HFFc6 (cell line): Measurements from ENCODE around the gene CFAP97D2. TPM values are rescaled to one million over a fixed set of nuclear protein-coding genes. Genes with fewer than 3 reads are reported as not detected.
"Not testable (repeated sequence)": the region's sequence is repeated elsewhere in the genome, so short reads cannot be mapped to it uniquely, and the experiment has no call there.

Experiments
- DNase-seq: peaks from one replicate; pipeline ENCODE4 v3.0.0-alpha.2; 2018
- H3K27ac Mint-ChIP-seq: 2 replicates; pipeline ENCODE4 v1.8.0; 2020; ENCODE audit warnings: mild to moderate bottlenecking, mixed read lengths
- H3K27me3 Mint-ChIP-seq: 2 replicates; pipeline ENCODE4 v1.8.0; 2021; ENCODE audit warnings: mild to moderate bottlenecking, moderate library complexity, mixed read lengths; ENCODE audit not compliant: insufficient read depth
- H3K36me3 Mint-ChIP-seq: 2 replicates; pipeline ENCODE4 v1.8.0; 2021; ENCODE audit warnings: low read depth, mixed read lengths
- H3K4me1 Mint-ChIP-seq: 2 replicates; pipeline ENCODE4 v1.8.0; 2020; ENCODE audit warnings: low read depth, mixed read lengths
- H3K4me3 Mint-ChIP-seq: 2 replicates; pipeline ENCODE4 v1.8.0; 2020; ENCODE audit warnings: mild to moderate bottlenecking, moderate library complexity, mixed read lengths
- H3K9me3 Mint-ChIP-seq: 2 replicates; pipeline ENCODE4 v1.8.0; 2020; ENCODE audit warnings: mild to moderate bottlenecking, mixed read lengths
- CTCF ChIP-seq: fragments of 200-600 bp; sonication (generic); IDR thresholded peaks from 2 replicates; pipeline ENCODE4 v1.5.0; 2021; ENCODE audit warnings: antibody characterized with exemption, mild to moderate bottlenecking
- total RNA-seq, 6 experiments: library from RNA; stranded (reverse); fragmentation: NEBNext Ultra II Directional; extraction: Animal tissue kit (Norgen Biotek cat#: 25700); gene quantifications; 2 replicates in 1 of 6; 3 replicates in 5 of 6; pipeline ENCODE4 v1.2.3, GENCODE V29; 2021

Gene CFAP97D2
- total RNA-seq, 6 experiments from 2014 or later: not detected

DNA sequence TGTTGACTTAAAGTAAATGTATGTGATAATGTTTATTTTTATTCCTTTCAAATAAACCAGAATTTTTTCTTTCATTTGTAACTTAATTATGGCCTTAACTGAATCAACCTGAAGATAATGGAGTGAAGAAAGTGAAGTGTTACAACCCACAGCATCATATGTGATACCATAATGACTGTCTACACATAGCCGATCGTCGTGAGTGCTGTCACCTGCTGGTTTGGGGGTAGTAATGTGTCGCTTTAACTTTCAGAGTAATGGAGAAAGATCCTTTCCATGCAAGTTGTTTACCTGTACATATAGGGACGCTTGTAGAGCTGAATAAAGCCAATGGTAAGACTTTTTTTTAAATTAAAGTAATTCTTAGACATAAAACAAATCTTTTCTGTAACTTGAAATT is 65.6 kb downstream of the CFAP97D2 start:
- H3K36me3 Mint-ChIP-seq: peaks cover 69% of the 10 kb centered on the region
- H3K4me3 Mint-ChIP-seq: no peak overlapping the region
- no peaks in the 10 kb centered on the region; the same call in 1 of the 2 replicates for H3K27me3 Mint-ChIP-seq
- no peaks in the 10 kb centered on the region for H3K9me3 Mint-ChIP-seq
- no peak for TF ChIP-seq CTCF
- peaks cover 35% of the 10 kb centered on the region for H3K4me1 Mint-ChIP-seq
- no peak for DNase-seq
- H3K27ac Mint-ChIP-seq: no peak overlapping the region

- H3K4me1 Mint-ChIP-seq: peaks cover 41% of the 10 kb centered on the region
These were observed 69.0 kb downstream of the CFAP97D2 start for GRCh38 chr13:114248011-114248410.

DNA sequence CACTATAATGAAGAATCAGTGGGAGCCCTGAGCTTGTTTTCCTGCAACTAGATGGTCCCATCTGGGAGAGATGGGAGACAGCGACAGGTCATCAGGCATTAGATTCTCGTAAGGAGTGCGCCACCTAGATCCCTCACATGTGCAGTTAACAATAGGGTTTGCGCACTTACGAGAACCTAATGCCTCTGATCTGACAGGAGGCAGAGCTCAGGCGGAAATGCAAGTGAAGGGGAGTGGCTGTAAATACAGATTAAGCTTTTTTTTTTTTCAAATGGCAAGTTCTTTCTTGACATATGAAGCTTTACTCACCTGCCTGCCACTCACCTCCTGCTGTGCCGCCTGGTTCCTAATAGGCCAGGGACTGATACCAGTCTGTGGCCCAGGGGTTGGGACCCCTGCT is 70.0 kb downstream of the CFAP97D2 start:
- peaks cover 41% of the 10 kb centered on the region for H3K4me1 Mint-ChIP-seq
- H3K27me3 Mint-ChIP-seq: no peaks in the 10 kb centered on the region; the same call in 1 of the 2 replicates
- TF ChIP-seq CTCF: no peak
- DNase-seq: no peak
- peaks cover 63% of the 10 kb centered on the region for H3K36me3 Mint-ChIP-seq
- H3K9me3 Mint-ChIP-seq: no peaks in the 10 kb centered on the region
- no peak overlapping the region for H3K27ac Mint-ChIP-seq
- no peak overlapping the region for H3K4me3 Mint-ChIP-seq

More at GRCh38 chr13:114248011-114248410, 69.0 kb downstream of the CFAP97D2 start:
- H3K9me3 Mint-ChIP-seq: no peaks in the 10 kb centered on the region
- TF ChIP-seq CTCF: no peak
- peak overlapping the region; percentile 71 for H3K4me3 Mint-ChIP-seq
- no peaks in the 10 kb centered on the region; the same call in 1 of the 2 replicates for H3K27me3 Mint-ChIP-seq
- DNase-seq: peak; percentile 61
- H3K36me3 Mint-ChIP-seq: peaks cover 64% of the 10 kb centered on the region
- H3K27ac Mint-ChIP-seq: peak overlapping the region; percentile 89

DNA sequence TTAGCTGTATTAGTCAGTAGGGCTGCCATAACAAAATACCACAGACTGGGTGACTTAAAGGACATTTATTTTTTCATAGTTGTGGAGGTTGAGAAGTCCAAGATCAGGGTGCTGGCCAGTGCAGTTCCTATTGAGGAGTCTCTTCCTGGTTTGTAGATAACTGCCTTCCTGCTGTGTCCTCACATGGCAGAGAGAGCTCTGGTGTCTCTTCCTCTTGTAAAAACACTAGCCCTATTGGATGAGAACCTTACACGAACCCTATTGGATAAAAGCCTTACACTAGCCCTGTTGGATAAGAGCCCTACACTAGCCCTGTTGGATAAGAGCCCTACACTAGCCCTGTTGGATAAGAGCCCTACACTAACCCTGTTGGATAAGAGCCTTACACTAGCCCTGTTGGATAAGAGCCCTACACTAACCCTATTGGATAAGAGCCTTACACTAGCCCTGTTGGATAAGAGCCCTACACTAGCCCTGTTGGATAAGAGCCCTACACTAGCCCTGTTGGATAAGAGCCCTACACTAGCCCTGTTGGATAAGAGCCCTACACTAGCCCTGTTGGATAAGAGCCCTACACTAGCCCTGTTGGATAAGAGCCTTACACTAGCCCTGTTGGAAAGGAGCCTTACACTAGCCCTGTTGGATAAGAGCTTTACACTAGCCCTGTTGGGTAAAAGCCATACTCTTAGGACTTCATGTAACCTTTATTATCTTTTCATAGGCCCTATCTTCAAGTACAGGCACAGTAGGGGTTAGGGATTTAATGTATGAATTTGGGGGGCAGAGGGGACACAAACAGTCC is 72.8 kb downstream of the CFAP97D2 start:
- Mint-ChIP-seq H3K4me1 (peaks cover 30% of the 10 kb centered on the region), H3K27ac (peak overlapping the region; percentile 69), H3K36me3 (peaks cover 60% of the 10 kb centered on the region)
- not testable (repeated sequence) for H3K27me3 Mint-ChIP-seq, H3K9me3 Mint-ChIP-seq, H3K4me3 Mint-ChIP-seq, DNase-seq

- H3K27ac Mint-ChIP-seq: no peak overlapping the region
- peaks cover 11% of the 10 kb centered on the region for H3K4me1 Mint-ChIP-seq
- no peak for TF ChIP-seq CTCF
- H3K4me3 Mint-ChIP-seq: no peak overlapping the region
- no peaks in the 10 kb centered on the region for H3K27me3 Mint-ChIP-seq
- H3K36me3 Mint-ChIP-seq: peaks cover 67% of the 10 kb centered on the region
- no peaks in the 10 kb centered on the region for H3K9me3 Mint-ChIP-seq
- no peak for DNase-seq
These were observed 77.5 kb downstream of the CFAP97D2 start for GRCh38 chr13:114256547-114256946.

- H3K36me3 Mint-ChIP-seq: peaks cover 66% of the 10 kb centered on the region
- no peak overlapping the region for H3K4me3 Mint-ChIP-seq
- no peak overlapping the region for H3K27ac Mint-ChIP-seq
- H3K9me3 Mint-ChIP-seq: no peaks in the 10 kb centered on the region
- DNase-seq: no peak
- no peak for TF ChIP-seq CTCF
- peaks cover 11% of the 10 kb centered on the region for H3K4me1 Mint-ChIP-seq
- H3K27me3 Mint-ChIP-seq: no peaks in the 10 kb centered on the region
These were observed 78.0 kb downstream of the CFAP97D2 start for GRCh38 chr13:114257014-114257413.
